Measurements from ENCODE around the gene PAH. TPM values are rescaled to one million over a fixed set of nuclear protein-coding genes. Genes with fewer than 3 reads are reported as not detected.

Gene PAH
- total RNA-seq, 3 donors from 2014 or later: not detected

GRCh38 chr12:102921240-102921639, 4.2 kb upstream of the PAH start:
- TF ChIP-seq CTCF (IDR thresholded peaks at IDR 0.05): no peak
- intact Hi-C loops (cut with DNase I, micrococcal nuclease): no loop called here
- Histone ChIP-seq H3K36me3 (ENCODE audit: low read depth) (no peaks in the 10 kb centered on the region), H3K4me3 (no peak overlapping the region), H3K4me1 (ENCODE audit: low read depth) (no peaks in the 10 kb centered on the region), H3K9me3 (no peaks in the 10 kb centered on the region)
- no peak for ATAC-seq
- DNase-seq: no peak

- no peaks in the 10 kb centered on the region for H3K36me3 ChIP-seq (ENCODE audit: low read depth)
- intact Hi-C loops (cut with DNase I, micrococcal nuclease): no loop called here
- no peak for DNase-seq
- ATAC-seq: no peak
- H3K4me1 ChIP-seq (ENCODE audit: low read depth): no peaks in the 10 kb centered on the region
- no peak for TF ChIP-seq CTCF (IDR thresholded peaks at IDR 0.05)
- H3K9me3 ChIP-seq: no peaks in the 10 kb centered on the region
- H3K4me3 ChIP-seq: no peak overlapping the region
Measured at GRCh38 chr12:102920271-102920670, 3.2 kb upstream of the PAH start.

GRCh38 chr12:102918840-102919239, 1.8 kb upstream of the PAH start:
- no peak for DNase-seq

GRCh38 chr12:102916252-102917025, 605 bp downstream of the PAH start:
- Histone ChIP-seq H3K9me3 (no peaks in the 10 kb centered on the region), H3K36me3 (ENCODE audit: low read depth) (no peaks in the 10 kb centered on the region), H3K4me3 (no peak overlapping the region), H3K4me1 (ENCODE audit: low read depth) (no peaks in the 10 kb centered on the region)
- intact Hi-C loops (cut with DNase I, micrococcal nuclease): no loop called here
- DNase-seq: no peak
- TF ChIP-seq CTCF (IDR thresholded peaks at IDR 0.05): no peak
- ATAC-seq: no peak

More at GRCh38 chr12:102918840-102919239, 1.8 kb upstream of the PAH start:
- no peak for ATAC-seq
- H3K36me3 ChIP-seq (ENCODE audit: low read depth): no peaks in the 10 kb centered on the region
- no peak for TF ChIP-seq CTCF (IDR thresholded peaks at IDR 0.05)
- intact Hi-C loops (cut with DNase I, micrococcal nuclease): no loop called here
- H3K9me3 ChIP-seq: no peaks in the 10 kb centered on the region
- H3K4me3 ChIP-seq: no peak overlapping the region
- no peaks in the 10 kb centered on the region for H3K4me1 ChIP-seq (ENCODE audit: low read depth)

GRCh38 chr12:102913453-102914226, 3.4 kb downstream of the PAH start:
- H3K36me3 ChIP-seq (ENCODE audit: low read depth): no peaks in the 10 kb centered on the region
- intact Hi-C loops (cut with DNase I, micrococcal nuclease): no loop called here
- H3K4me1 ChIP-seq (ENCODE audit: low read depth): no peaks in the 10 kb centered on the region
- DNase-seq (no peak), ATAC-seq (no peak)
- H3K4me3 ChIP-seq: no peak overlapping the region
- H3K9me3 ChIP-seq: no peaks in the 10 kb centered on the region
- no peak for TF ChIP-seq CTCF (IDR thresholded peaks at IDR 0.05)

Data from mucosa of descending colon (tissue), 3 donors.